DOHH2 (cell line): ENCODE results near the gene NLGN1.

Experiments used
- H3F3A ChIP-seq: fragments of 200-600 bp; sonication (generic), shearing (Covaris generic); 2 replicates; pipeline ENCODE4 v1.6.0; 2016; ENCODE audit warnings: antibody characterized with exemption, mild to moderate bottlenecking; ENCODE audit not compliant: control insufficient read depth, insufficient read depth
- H3K27ac ChIP-seq: fragments of 200-600 bp; sonication (generic); 2 replicates; pipeline ENCODE4 v1.5.1; 2014; ENCODE audit warnings: low read depth, mild to moderate bottlenecking, low read length, moderate library complexity
- H3K27me3 ChIP-seq: fragments of 200-600 bp; sonication (generic); 2 replicates; pipeline ENCODE4 v1.6.1; 2014; ENCODE audit warnings: mild to moderate bottlenecking, low read length, mixed read lengths; ENCODE audit not compliant: control insufficient read depth
- H3K36me3 ChIP-seq: fragments of 200-600 bp; sonication (generic); 2 replicates; pipeline ENCODE4 v1.6.1; 2014; ENCODE audit warnings: mild to moderate bottlenecking, low read length, moderate library complexity, mixed read lengths; ENCODE audit not compliant: control insufficient read depth
- H3K4me1 ChIP-seq: fragments of 200-600 bp; sonication (generic); 2 replicates; pipeline ENCODE4 v1.6.1; 2014; ENCODE audit warnings: mild to moderate bottlenecking, low read length, mixed read lengths; ENCODE audit not compliant: control insufficient read depth
- H3K4me2 ChIP-seq: fragments of 200-600 bp; sonication (generic); 2 replicates; pipeline ENCODE4 v1.6.0; 2014; ENCODE audit warnings: mild to moderate bottlenecking, low read length, moderate library complexity
- H3K4me3 ChIP-seq: fragments of 200-600 bp; sonication (generic); 2 replicates; pipeline ENCODE4 v1.5.1; 2014; ENCODE audit warnings: mild to moderate bottlenecking, low read length, mixed read lengths
- H3K79me2 ChIP-seq: fragments of 200-600 bp; sonication (generic); 2 replicates; pipeline ENCODE4 v1.6.1; 2014; ENCODE audit warnings: mild to moderate bottlenecking, low read length, mixed read lengths; ENCODE audit not compliant: control insufficient read depth
- H3K9me2 ChIP-seq: fragments of 200-600 bp; sonication (generic); replicated peaks from 2 replicates; pipeline ENCODE4 v1.6.1; 2014; ENCODE audit warnings: mild to moderate bottlenecking, low read length, mixed read lengths; ENCODE audit not compliant: control insufficient read depth
- H3K9me3 ChIP-seq: fragments of 200-600 bp; sonication (generic); 2 replicates; pipeline ENCODE4 v1.6.1; 2014; ENCODE audit warnings: antibody characterized with exemption, low read length, mixed read lengths; ENCODE audit not compliant: control insufficient read depth, insufficient read depth
- H4K20me1 ChIP-seq: fragments of 200-600 bp; sonication (generic); 2 replicates; pipeline ENCODE4 v1.6.0; 2014; ENCODE audit warnings: low read depth, mild to moderate bottlenecking, antibody characterized with exemption, low read length, moderate library complexity; ENCODE audit not compliant: control insufficient read depth, insufficient read depth
- CTCF ChIP-seq: fragments of 200-600 bp; sonication (generic); IDR thresholded peaks from one replicate; pipeline ENCODE4 v1.5.1; 2014; ENCODE audit warnings: antibody characterized with exemption, mild to moderate bottlenecking, low read depth, low read length; ENCODE audit not compliant: poor library complexity, severe bottlenecking
- EZH2phosphoT487 ChIP-seq: fragments of 200-600 bp; sonication (generic); IDR thresholded peaks from 2 replicates; pipeline ENCODE4 v1.6.1; 2017; ENCODE audit warnings: borderline replicate concordance, mild to moderate bottlenecking, antibody characterized with exemption, low read length, moderate library complexity, mixed read lengths

NLGN1 gene

GRCh38 chr3:173463250-173463649 is 65.7 kb downstream of the NLGN1 start:
- Histone ChIP-seq H3K4me3 (no peak overlapping the region), H4K20me1 (no peaks in the 10 kb centered on the region), H3K9me2 (no peaks in the 10 kb centered on the region), H3K4me2 (no peak overlapping the region), H3K36me3 (no peaks in the 10 kb centered on the region), H3K27me3 (no peaks in the 10 kb centered on the region), H3F3A (no peaks in the 10 kb centered on the region), H3K79me2 (no peaks in the 10 kb centered on the region), H3K9me3 (no peaks in the 10 kb centered on the region), H3K27ac (no peak overlapping the region), H3K4me1 (no peaks in the 10 kb centered on the region)
- TF ChIP-seq EZH2phosphoT487: no peak
- TF ChIP-seq CTCF: no peak

- no peaks in the 10 kb centered on the region for H3K9me3 ChIP-seq
- no peak overlapping the region for H3K4me3 ChIP-seq
- TF ChIP-seq CTCF (no peak), EZH2phosphoT487 (no peak)
- H3K36me3 ChIP-seq: no peaks in the 10 kb centered on the region
- H3K27me3 ChIP-seq: no peaks in the 10 kb centered on the region
- no peak overlapping the region for H3K4me2 ChIP-seq
- no peak overlapping the region for H3K27ac ChIP-seq
- H3K4me1 ChIP-seq: no peaks in the 10 kb centered on the region
- H3K9me2 ChIP-seq: no peaks in the 10 kb centered on the region
- H3F3A ChIP-seq: no peaks in the 10 kb centered on the region
- no peaks in the 10 kb centered on the region for H4K20me1 ChIP-seq
- no peaks in the 10 kb centered on the region for H3K79me2 ChIP-seq
Measured at GRCh38 chr3:173465112-173465511, 67.6 kb downstream of the NLGN1 start.

- no peaks in the 10 kb centered on the region for H3K36me3 ChIP-seq
- H3K4me1 ChIP-seq: no peaks in the 10 kb centered on the region
- no peaks in the 10 kb centered on the region for H3K9me3 ChIP-seq
- H3F3A ChIP-seq: no peaks in the 10 kb centered on the region
- no peaks in the 10 kb centered on the region for H3K79me2 ChIP-seq
- no peaks in the 10 kb centered on the region for H3K9me2 ChIP-seq
- H3K27ac ChIP-seq: no peak overlapping the region
- H3K4me2 ChIP-seq: no peak overlapping the region
- H4K20me1 ChIP-seq: no peaks in the 10 kb centered on the region
- H3K4me3 ChIP-seq: no peak overlapping the region
- TF ChIP-seq CTCF: no peak
- no peak for TF ChIP-seq EZH2phosphoT487
- H3K27me3 ChIP-seq: no peaks in the 10 kb centered on the region
Measured at GRCh38 chr3:173465898-173466678, 68.5 kb downstream of the NLGN1 start.
